Panc1 (cell line): ENCODE results near the gene PFKFB4. TPM values are rescaled to one million over a fixed set of nuclear protein-coding genes. Genes with fewer than 3 reads are reported as not detected.

ENCODE experiments used
- ATAC-seq: fragments of 200-7000 bp; cut with Tn5 transposase; 2 replicates; pipeline ENCODE4 v1.9.1; 2020; ENCODE audit warnings: mild to moderate bottlenecking, moderate library complexity
- BruUV-seq: library from RNA; stranded (reverse); fragments of 400-500 nt; replicated peaks from 2 replicates; lab custom pipeline; 2021; lab: Mats Ljungman, UMichigan
- CTCF ChIA-PET: fragments of 300-600 bp; sonication (Branson Sonifier 250); formaldehyde crosslinking; loops from one replicate; lab custom pipeline; 2022; ENCODE audit warnings: antibody characterized with exemption; lab: Charles Lee
- POLR2A ChIA-PET: fragments of 300-600 bp; sonication (Branson Sonifier 250); formaldehyde crosslinking; loops from one replicate; lab custom pipeline; 2022; ENCODE audit warnings: antibody characterized with exemption; lab: Charles Lee
- DNase-seq: peaks from one replicate; pipeline ENCODE4 v3.0.0-alpha.2; 2010; ENCODE audit warnings: low read depth, low spot score
- H3K27ac ChIP-seq: 2 replicates; pipeline ENCODE4 v1.5.1; 2011; ENCODE audit warnings: mild to moderate bottlenecking, low read length, inconsistent platforms
- H3K27me3 ChIP-seq: fragments of 200-500 bp; sonication (Bioruptor generic); 2 replicates; pipeline ENCODE4 v1.6.0; 2014; ENCODE audit warnings: low read length, inconsistent platforms; ENCODE audit not compliant: control insufficient read depth, insufficient read depth
- H3K36me3 ChIP-seq: fragments of 200-500 bp; sonication (Bioruptor generic); 2 replicates; pipeline ENCODE4 v1.5.1; 2014; ENCODE audit warnings: inconsistent platforms, mild to moderate bottlenecking, low read length, moderate library complexity; ENCODE audit not compliant: control insufficient read depth, insufficient read depth
- H3K4me1 ChIP-seq: 2 replicates; pipeline ENCODE4 v1.5.1; 2011; ENCODE audit warnings: inconsistent platforms, mild to moderate bottlenecking, low read length, moderate library complexity; ENCODE audit not compliant: control insufficient read depth, insufficient read depth
- H3K4me3 ChIP-seq, 2 experiments: 2 replicates each; pipeline ENCODE4 v1.5.1; 2011 to 2012; ENCODE audit warnings: low read depth in 2 of 2, low read length in 2 of 2, mild to moderate bottlenecking in 2 of 2, inconsistent platforms in 1 of 2, moderate library complexity in 1 of 2
- H3K9me3 ChIP-seq: fragments of 200-500 bp; sonication (Bioruptor generic); 2 replicates; pipeline ENCODE4 v1.5.1; 2014; ENCODE audit warnings: low read depth, mild to moderate bottlenecking, inconsistent platforms, low read length, moderate library complexity; ENCODE audit not compliant: control insufficient read depth, insufficient read depth
- POLR2AphosphoS5 ChIP-seq: IDR thresholded peaks from 2 replicates; pipeline ENCODE4 v1.6.1; 2012; ENCODE audit warnings: mild to moderate bottlenecking, low read depth, low read length, moderate library complexity
- SIN3A ChIP-seq: IDR thresholded peaks from 2 replicates; pipeline ENCODE4 v1.6.1; 2012; ENCODE audit warnings: low read depth, mild to moderate bottlenecking, low read length, moderate library complexity, borderline replicate concordance; ENCODE audit not compliant: insufficient read depth
- TCF7L2 ChIP-seq: IDR thresholded peaks from 2 replicates; pipeline ENCODE4 v1.6.1; 2011; ENCODE audit warnings: mild to moderate bottlenecking, low read depth, low read length, inconsistent platforms
- in situ Hi-C: cut with HindIII; loops from 2 replicates; pipeline ENCODE4 v1.10.0; 2016; ENCODE audit warnings: low sequenced_read_pairs, low pct_unique_long_range_greater_than_20kb
- intact Hi-C: fragments of 100-400 bp; cut with micrococcal nuclease; formaldehyde crosslinking; loops from one replicate; pipeline ENCODE4 v1.10.0; 2022; ENCODE audit not compliant: unreplicated experiment
- total RNA-seq: library from RNA; stranded (reverse); gene quantifications from one replicate; pipeline ENCODE4 v1.2.1, GENCODE V29; 2021; ENCODE audit not compliant: unreplicated experiment
- TF ChIP-seq, protein P1 (sequence below): fragments of 450-650 bp; IDR thresholded peaks from 2 replicates; pipeline ENCODE4 v1.5.1; 2017; ENCODE audit warnings: mild to moderate bottlenecking
- TF ChIP-seq, protein P2 (sequence below), 2 experiments: IDR thresholded peaks; 2 replicates each; pipeline ENCODE4 v1.6.1; 2011 to 2012; ENCODE audit warnings: low read depth in 2 of 2, control low read depth in 1 of 2, low read length in 1 of 2, mild to moderate bottlenecking in 1 of 2, moderate library complexity in 1 of 2; ENCODE audit not compliant: insufficient read depth in 1 of 2

PFKFB4 gene
- total RNA-seq, 1 experiment from 2014 or later, result 6.0 TPM

DNA sequence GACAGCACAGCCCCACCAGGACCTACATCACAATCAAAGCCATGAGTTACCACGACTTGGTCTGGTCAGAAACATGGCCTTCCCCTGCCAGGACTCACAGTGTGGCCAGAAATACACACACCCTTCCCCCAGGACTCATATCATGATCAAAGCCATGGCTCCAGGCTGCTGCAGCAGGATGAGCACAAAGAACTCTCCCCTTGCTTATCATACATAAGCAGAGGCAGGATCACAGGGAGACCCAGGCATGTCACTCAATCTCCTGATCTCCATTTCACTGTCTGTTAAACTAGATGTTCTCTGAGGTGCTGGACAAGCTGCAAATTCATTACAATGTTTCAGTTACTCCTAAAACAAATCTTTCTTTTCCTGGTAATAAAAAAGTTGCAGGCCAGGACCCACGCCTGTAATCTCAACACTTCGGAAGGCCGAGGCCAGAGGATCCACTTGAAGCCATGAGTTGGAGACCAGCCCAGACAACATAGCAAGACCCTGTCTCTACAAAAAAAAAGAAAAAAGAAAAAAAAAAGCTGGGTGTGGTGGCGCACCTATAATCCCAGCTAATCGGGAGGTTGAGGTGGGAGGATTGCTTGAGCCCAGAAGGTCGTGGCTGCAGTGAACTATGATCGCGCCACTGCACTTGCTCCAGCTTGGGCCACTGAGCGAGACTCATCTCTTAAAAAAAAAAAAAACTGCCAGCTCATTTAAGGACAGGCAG lies 1.2 kb downstream of the PFKFB4 start:
- peak overlapping the region in 1 of 2 experiments; percentile 63; a peak in 2 of 4 replicates for H3K4me3 ChIP-seq
- in situ Hi-C loops, result no loop called here
- POLR2A ChIA-PET, result no interaction called here
- no peak for ATAC-seq
- CTCF ChIA-PET, result interaction anchor here (0.6 to 0.7 kb wide), 2 partner anchors 97 to 133 kb away, joined by 3 read pairs; no protein-coding TSS in a partner anchor
- TF ChIP-seq, protein P1, sequence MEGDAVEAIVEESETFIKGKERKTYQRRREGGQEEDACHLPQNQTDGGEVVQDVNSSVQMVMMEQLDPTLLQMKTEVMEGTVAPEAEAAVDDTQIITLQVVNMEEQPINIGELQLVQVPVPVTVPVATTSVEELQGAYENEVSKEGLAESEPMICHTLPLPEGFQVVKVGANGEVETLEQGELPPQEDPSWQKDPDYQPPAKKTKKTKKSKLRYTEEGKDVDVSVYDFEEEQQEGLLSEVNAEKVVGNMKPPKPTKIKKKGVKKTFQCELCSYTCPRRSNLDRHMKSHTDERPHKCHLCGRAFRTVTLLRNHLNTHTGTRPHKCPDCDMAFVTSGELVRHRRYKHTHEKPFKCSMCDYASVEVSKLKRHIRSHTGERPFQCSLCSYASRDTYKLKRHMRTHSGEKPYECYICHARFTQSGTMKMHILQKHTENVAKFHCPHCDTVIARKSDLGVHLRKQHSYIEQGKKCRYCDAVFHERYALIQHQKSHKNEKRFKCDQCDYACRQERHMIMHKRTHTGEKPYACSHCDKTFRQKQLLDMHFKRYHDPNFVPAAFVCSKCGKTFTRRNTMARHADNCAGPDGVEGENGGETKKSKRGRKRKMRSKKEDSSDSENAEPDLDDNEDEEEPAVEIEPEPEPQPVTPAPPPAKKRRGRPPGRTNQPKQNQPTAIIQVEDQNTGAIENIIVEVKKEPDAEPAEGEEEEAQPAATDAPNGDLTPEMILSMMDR, result no peak
- TF ChIP-seq TCF7L2 (no peak), POLR2AphosphoS5 (no peak), SIN3A (no peak)
- TF ChIP-seq, protein P2, sequence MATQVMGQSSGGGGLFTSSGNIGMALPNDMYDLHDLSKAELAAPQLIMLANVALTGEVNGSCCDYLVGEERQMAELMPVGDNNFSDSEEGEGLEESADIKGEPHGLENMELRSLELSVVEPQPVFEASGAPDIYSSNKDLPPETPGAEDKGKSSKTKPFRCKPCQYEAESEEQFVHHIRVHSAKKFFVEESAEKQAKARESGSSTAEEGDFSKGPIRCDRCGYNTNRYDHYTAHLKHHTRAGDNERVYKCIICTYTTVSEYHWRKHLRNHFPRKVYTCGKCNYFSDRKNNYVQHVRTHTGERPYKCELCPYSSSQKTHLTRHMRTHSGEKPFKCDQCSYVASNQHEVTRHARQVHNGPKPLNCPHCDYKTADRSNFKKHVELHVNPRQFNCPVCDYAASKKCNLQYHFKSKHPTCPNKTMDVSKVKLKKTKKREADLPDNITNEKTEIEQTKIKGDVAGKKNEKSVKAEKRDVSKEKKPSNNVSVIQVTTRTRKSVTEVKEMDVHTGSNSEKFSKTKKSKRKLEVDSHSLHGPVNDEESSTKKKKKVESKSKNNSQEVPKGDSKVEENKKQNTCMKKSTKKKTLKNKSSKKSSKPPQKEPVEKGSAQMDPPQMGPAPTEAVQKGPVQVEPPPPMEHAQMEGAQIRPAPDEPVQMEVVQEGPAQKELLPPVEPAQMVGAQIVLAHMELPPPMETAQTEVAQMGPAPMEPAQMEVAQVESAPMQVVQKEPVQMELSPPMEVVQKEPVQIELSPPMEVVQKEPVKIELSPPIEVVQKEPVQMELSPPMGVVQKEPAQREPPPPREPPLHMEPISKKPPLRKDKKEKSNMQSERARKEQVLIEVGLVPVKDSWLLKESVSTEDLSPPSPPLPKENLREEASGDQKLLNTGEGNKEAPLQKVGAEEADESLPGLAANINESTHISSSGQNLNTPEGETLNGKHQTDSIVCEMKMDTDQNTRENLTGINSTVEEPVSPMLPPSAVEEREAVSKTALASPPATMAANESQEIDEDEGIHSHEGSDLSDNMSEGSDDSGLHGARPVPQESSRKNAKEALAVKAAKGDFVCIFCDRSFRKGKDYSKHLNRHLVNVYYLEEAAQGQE (IDR thresholded peaks at IDR 0.05; ENCODE audit: insufficient read depth in 1 of 2, low read depth in 2 of 2, low read length in 1 of 2), result no peak
- no peaks in the 10 kb centered on the region for H3K4me1 ChIP-seq
- DNase-seq, result no peak
- intact Hi-C loops, result no loop called here
- H3K27me3 ChIP-seq, result no peaks in the 10 kb centered on the region
- no peaks in the 10 kb centered on the region for H3K9me3 ChIP-seq
- no TSS peak for BruUV-seq
- no peak overlapping the region for H3K27ac ChIP-seq
- H3K36me3 ChIP-seq, result no peaks in the 10 kb centered on the region

DNA sequence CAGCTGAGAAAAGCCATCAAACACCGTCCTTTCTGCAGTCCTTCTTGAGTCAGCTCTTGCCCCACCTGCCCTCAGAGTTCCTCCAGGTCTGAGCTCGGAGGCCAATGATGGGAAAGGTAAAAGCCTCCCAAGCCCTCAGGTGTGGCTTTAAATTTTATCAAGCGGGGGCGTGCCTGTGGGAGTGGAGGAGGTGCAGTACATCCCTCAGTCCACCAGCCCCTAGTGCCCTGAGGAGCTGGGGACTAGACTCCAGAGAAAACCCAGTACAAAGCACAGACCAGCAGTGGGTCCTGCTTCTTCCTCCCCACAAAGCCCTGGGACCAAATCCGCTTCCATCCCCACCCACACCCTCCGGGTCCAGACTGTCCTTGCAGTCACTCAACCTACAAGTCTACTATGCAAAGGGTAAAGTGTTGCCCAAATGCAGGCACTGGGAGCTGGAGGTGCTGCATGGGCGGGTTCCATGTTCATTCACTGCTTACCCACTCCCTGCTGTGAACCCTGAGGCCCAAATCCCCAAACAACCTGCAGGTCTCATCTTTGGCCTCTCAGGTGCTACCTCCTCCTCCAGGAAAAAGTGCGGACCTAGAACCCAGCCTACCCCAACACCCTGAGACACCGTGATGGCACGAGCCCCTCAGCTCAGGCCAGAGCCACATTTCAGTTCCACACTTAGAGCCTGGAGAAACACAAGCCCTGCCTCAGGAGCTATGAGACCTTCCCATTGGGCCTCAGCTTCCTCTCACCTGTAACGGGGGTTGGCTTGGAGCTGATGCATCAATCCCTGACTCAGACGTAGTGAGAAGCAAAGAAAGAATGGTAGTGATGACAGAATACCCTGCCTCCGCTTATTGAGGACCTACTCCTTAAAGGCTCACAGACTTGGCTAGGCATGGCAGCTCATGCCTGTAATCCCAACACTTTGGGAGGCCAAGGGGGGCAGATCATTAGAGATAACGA lies 2.4 kb downstream of the PFKFB4 start:
- no peak overlapping the region for H3K27ac ChIP-seq
- in situ Hi-C loops, result no loop called here

More for the DNA sequence above, 2.4 kb downstream of the PFKFB4 start:
- TF ChIP-seq, protein P1, result no peak
- TF ChIP-seq, protein P2 (IDR thresholded peaks at IDR 0.05; ENCODE audit: insufficient read depth in 1 of 2, low read depth in 2 of 2, low read length in 1 of 2), result no peak
- TF ChIP-seq TCF7L2 (no peak), POLR2AphosphoS5 (no peak), SIN3A (no peak)
- BruUV-seq, result no TSS peak
- Histone ChIP-seq H3K9me3 (no peaks in the 10 kb centered on the region), H3K4me3 (no peak overlapping the region), H3K27me3 (no peaks in the 10 kb centered on the region), H3K36me3 (no peaks in the 10 kb centered on the region), H3K4me1 (no peaks in the 10 kb centered on the region)
- ATAC-seq (no peak), DNase-seq (no peak)
- intact Hi-C loops, result no loop called here
- ChIA-PET POLR2A (interaction anchor here (0.7 kb wide), 1 partner anchor 763 kb away, joined by 3 read pairs; no protein-coding TSS in a partner anchor), CTCF (interaction anchor here (0.7 to 1.0 kb wide), 2 partner anchors 9 to 118 kb away, joined by 3 to 4 read pairs; no protein-coding TSS in a partner anchor)
